ENCODE results near the gene ZMAT5.

Gene ZMAT5

DNA sequence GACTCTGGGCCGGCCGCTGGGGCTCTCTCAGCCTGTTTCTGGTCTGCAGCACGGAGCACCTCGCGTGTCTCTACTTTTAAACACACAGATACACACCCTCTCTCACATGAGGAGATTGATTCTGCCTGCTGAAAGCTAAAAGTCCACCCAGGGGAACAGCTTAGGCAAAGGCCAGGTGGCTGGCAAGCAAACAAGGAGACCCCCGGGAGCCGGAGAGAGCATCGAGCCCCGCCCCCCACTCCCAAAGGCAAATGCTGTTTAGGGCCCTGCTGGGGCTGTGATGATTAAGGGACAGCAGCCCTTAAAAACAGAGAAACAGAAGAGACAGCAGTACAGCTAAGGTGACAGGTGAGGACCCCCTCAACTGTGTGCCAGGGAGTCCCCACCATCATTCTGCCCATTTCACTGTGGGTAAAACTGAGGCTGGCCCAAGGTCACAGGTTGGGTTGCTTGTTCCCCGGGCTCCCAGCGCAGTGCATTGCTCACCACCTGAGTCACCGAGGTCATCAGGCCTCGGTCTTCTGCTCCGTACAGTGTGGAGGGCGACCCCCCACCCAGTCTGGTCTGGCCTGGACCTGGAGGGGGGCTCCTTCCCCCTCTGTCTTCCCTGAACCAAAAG, 40.2 kb downstream of the ZMAT5 start:
- DNase-seq = no peak

DNA sequence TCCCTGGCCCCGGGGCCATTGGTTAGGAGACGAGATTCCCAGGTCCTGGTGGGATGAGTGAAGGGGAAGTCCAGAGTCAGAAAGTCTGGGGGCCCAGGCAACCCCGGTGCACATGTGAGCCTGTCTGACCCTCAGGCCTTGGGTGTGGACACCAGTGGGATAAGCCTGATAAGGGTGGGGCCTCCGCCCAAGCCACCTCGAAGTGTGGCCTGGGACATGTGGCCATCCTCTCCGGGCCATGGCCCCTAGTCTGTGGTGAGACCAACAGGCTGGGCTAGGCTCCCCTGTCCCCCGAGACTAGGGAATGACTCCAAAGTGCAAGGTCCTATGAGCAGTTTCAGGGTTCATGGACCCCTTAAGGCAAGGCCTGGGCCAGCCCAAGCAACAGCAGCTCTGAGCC, 40.7 kb downstream of the ZMAT5 start:
- no peak for DNase-seq

DNA sequence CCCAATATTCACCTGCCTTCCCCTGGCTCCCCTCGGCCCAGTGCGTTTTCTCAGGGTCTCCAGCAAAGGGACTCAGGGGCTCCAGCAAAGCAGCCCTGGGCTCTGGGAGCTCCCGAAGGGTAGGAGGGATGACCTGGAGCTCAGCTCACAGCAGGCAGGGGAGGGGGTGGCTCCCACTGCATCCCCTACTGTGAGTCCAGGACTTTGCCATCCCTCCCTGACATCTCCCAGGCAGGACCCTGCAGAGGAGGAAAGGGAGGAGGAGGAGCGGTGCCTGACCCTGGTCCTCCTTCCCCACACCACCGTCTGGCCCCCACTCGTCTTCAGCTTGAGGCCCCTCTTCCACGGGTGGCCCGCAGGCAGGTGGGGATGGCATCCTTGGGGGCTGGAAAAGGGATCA, 42.0 kb downstream of the ZMAT5 start:
- no peak for DNase-seq

DNA sequence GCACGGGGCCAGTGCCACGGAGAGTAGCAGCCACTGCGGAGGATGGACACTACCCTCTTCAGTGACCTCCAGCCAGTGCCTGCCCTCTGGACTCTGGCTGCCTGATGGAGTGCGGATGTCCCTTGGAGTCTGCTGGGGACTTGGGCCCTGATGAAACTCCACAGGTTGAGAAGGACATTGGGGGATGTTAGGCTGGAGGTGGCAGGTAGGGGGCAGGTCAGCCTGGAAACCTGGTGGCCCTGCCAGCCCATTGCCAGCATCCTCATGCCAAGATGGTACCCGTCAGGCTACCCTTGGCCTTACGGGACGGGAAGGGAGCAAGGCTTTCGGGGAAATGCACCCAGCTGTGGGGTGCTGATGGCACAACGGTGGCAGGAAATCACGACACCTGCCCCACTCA, 43.0 kb downstream of the ZMAT5 start:
- DNase-seq = no peak

DNA sequence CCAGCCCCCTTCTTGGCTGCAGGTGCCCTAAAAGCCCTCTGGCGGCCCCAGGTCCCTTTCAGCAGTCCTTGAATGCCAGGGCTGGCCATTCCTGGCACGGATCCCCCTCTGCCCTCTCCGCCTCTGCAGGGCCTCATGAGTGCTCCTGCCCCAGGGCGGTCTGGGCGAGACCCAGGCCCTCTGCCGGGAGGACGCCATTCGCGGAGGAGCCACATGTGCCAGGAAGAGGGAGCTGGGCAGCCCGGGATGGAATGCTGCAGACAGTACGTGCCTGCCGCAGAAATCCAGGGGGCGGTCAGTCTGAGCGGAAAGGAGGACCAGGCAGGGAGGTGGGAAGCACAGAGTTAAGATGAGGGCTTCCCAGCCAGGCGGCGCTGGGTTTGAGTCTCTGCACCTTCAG, 44.2 kb downstream of the ZMAT5 start:
- DNase-seq = no peak

DNA sequence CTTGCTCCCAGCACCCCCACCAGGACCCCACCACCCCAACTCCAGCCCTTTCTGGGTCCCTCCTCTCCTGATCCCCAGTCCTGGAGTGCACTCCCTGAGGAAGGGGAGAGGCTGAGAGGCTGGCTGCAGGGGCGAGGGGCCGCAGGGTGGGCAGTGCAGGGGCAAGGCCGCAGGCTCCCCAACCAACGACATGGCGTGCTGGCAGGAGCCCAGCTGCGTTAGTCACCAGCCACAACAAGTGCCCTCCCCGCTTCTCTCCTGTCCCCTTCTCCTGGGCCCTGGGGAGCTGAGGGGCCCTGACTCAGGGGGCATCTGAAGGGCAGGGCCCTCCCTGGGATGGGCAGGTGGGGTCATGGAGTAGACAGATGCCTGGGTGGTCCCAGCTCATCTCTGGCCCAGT, 44.7 kb downstream of the ZMAT5 start:
- DNase-seq = no peak

DNA sequence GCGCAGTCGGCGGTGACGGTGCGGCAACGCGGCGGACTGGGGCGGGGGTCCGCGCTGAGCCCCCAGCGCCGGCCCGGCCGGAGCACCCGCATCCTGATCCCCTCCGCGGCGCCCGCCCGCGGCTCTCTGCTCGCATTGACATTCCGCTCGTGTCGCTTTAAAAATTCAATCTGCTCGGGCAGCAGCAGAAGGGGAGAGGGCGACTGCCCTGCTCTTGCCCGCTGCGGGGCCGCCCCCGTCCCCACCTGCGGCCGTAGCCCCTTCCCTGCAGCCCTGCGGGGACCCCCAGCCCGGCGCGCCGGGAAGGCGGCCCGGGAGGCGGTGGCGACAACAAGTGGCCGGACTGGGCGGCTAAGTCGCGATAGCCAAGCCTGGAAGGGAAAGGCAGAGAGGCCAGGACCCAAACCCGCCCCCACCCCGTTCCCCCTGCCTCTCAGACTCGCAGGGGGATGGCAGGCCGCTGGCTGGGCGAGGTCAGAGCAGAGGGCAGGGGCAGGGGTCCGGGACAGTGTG, 45.9 kb downstream of the ZMAT5 start:
- DNase-seq = no peak

DNA sequence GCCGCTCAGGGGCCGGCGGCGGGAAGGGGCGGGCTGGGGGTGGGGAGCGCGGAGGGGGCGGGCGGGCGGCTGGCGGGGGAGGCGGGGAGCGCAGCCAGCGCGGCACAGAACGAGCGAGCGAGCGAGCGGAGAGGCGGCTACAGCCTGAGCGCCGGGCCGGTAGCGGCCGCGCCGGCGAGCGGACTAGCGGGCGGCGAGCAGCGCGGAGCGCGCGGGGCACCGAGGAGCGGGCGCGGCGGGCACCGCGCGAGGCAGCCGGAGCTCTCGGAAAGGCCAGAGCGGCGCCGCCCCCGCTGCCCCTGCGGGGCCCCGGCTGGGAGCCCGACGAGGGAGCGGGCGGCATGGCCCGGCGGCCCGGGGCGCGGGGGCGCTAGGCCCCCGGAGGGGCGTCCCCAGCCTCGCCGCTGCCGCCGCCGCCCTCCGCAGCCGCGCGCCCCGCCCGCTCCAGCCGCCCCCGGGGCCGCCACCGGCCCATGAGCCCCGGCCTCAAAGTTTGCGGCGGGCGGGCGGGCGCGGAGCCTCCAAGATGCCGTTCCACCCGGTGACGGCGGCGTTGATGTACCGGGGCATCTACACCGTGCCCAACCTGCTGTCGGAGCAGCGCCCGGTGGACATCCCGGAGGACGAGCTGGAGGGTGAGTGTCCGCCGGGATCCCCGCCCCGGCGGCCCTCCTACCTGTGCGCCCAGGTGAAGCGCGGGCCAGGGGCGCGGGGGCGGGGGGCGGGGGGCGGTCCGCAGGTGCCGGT, 46.7 kb downstream of the ZMAT5 start, which contains the start of gene CABP7:
Gene CABP7 (plus strand): TSS at position 105 of the 747 bp plus-strand sequence. CDS start 422 bp downstream, at position 527.
- DNase-seq = no peak

DNA sequence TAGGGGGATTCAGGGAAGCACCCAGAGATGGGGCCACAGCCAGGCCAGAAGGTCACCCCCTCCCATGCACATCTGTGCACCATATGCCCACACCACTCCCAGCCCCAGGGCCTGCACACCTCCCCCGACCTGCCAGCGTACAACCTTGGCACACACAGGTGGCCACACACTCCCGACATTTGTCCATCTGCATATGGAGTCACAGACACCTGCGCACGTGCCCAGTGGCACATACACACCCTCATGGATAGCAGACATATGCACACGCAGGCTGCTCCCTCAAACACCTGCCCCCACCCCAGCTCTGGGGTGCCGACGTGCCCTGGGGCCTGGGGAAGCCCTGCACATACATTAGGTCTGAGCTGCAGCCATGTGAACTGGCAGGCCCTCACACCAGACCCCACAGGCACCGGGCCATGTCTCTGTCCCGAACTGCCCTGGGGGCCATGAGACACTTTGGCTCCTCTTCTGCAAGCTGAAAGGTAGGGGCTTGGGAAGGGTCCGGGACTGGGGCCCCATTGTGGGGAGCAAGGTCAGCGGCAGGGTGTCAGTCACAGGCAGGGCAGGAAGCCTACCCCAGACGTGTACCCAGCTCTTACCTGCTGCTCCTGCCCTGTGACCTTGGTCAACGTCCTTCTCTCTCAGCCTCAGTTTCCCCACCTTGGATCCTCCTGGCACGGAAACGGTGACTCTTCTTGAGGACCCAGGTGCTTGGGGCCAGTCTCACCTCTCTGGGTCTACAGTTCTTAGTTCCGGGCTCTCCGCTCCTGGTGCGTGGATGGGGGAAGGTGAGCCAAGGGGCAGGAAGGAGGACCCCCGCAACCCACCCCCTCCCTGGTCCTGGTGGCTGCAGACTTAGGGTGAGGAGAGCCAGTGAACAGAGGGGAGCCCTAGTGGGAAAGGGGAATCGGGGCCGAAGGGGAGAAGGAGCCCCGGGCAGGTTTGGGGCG, 47.6 kb downstream of the ZMAT5 start:
- DNase-seq = no peak

DNA sequence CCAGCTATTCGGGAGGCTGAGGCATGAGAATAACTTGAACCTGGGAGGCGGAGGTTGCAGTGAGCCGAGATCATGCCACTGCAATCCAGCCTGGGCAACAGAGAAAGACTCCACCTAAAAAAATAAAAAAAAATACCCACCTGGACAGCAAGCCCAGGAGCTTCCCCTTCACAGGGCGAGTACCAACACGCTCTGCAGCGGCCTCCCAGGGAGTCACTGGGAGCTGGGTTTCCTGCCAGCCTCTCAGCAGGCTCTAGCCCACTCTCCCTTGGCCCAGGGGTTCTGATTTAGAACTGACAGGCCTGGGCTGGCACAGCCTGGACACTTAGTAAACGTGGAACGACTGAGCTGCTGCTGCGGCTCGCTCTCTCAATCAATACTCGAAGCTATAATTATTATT, 49.0 kb downstream of the ZMAT5 start:
- DNase-seq = no peak

DNA sequence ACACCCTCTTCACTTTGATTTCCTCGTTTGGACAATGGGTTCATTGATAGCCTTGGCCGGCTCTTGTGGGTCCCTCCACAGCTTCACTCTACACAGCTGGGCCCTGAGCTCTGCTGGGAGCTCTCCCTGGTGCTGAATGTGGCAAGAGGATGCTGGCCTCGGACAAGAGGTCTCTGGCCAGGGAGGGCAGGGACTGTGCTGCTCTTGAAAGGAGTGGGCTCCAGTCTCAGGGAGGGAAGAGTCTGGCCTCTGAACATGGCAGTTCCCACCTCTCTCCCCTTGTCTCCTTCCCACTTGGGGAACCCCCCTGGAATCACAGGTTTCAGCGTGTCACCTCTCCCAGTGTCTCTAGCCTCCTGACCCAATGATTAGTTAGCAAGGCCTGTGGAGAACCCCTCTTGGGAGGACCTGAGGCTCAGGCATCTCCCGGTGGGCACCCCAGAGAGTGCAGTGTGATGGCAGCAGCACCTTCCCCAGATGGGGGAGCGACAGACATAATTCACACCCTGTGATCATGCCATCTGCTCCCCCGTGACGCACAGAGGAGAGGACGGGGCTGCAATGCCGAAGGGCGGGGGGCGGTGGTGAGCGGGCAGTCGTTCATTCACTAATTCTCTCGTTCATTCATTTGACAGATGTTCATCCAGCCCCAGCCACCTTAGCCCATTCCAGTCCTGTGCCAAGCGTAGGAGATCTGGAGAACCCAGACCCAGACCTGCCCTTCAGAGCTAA, 49.8 kb downstream of the ZMAT5 start:
- DNase-seq = no peak

DNA sequence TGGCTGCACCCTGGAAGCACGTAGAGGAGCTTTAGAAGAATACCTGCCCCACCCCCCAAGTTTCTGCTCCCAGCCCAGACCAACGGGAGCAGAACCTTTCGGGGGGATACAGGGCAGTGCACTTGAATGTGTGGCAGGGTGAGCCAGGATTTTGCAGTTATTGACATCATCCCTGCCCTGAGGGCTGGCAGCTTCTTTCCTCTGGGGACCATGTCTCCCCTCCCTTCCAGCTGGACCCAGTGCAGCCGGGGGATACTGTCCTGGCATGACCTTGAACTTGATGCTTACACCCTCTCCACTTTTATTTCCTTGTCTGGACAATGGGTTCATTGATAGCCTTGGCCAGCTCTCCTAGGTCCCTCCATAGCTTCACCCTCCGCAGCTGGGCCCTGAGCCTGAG, 51.1 kb downstream of the ZMAT5 start:
- DNase-seq = no peak

DNA sequence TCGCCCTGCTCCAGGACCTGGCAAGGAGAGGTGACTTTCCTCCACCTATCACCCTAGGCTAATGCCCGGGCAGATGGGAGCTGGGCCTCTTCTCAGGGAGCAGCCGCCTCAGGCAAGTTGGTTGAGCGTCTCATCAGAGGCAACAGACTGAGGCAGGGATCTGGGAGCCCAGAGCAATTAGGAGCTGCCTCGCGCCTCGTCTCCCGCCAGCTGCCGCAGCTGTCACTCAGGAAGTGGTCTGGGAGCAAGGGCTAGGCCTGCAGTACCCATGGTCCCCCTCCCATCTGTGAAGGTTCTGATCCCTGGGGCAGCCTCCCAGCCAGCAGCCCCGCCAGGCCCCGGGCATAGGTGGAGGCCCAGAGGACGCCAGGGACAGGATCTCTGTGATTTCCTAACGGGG, 51.6 kb downstream of the ZMAT5 start:
- DNase-seq = no peak

DNA sequence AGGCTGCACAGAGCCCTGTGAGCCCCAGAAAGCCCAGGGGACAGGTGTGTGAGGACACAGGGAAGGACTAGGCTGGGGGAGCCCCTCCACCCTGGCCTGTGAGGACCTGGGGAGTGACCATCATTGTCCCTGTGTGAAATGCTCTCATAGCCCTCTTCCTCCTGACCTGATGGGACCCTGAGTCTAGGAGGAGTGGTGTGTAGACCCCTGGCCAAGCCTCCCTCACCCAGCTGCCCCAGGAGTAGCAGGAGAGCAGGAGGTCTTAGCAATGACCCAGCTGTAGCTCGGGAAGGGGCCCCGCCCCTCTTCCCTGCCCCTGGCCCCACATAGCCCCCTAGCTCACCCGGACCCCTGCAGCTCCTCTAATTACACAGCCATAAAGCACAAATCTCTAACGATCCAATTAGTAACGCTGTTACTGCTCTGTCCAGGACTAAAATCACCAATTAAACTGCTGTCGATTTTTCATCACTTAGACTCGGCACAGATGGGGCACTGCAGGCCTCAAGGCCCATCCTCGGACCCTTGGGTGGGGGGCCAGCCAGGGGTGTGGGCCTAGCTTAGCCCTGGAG, 53.6 kb downstream of the ZMAT5 start:
- no peak for DNase-seq

DNA sequence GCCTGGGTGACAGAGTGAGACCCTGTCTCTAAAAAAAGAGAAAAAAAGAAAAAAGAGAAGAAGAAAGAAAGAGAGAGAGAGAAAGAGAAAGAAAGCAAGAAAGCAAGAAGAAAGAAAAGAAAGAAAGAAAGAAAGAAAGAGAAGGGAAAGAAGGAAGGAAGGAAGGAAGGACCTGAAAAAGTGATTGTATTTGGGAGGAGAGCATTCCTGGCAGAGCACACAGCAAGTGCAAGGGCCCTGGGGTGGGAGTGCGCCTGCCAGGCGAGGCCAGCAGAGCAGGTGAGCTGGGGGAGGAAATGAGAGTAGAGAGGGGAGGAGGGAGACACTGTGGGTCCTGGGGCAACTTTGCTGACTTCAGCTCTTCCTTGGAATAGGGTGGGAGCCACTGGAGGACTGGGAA, 54.7 kb downstream of the ZMAT5 start:
- no peak for DNase-seq

DNA sequence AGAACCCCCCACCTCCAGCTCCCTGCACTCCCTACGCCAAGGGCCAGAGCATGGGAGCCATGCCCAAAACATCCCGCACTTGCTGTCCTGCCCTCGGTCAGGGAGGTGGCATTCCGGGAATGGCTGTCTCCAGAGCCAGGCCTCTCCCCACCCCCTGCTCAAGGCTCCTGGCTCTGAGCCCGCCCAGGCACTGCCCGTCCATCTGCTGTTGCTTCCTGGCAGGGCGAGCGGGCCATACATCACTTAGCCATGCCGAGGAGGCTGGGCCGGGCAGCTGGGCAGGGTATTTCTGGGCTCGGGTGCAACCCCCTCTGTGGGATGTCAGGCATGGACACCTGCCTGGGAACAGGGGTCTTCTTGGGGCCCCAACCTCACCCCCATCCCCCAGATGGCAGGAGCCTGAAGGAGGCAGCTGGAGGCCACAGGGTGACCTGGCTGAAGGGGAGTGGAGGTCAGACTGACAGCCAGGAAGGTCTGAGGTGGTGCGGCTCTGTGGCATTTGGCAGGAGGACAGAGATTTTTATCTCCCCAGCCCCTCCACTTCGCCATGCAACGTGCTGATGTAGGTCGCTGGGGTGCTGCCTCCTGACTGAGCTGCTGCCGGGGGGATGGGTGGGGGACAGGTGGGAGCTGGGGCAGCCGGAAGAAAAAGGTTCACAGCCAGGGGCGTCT, 55.7 kb downstream of the ZMAT5 start:
- DNase-seq = no peak

DNA sequence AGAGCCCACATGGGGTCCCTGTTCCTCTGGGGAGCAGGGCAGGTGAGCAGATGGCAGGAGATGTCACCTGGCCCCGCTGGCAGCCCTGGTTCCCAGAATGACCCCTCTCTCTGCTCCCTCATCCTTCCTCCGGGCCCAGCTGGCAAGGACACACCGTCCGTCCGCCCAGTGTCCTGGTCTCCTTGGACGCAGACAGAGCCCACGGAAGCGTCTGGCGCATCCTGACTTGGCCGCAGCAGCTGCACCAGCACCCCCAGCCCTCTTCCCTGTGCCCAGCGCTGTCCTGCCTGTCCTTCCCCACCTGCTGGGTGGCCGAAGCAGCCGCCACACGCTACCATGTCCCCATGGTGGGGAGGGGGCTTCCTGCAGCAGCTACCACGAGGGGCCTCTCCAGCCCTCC, 56.6 kb downstream of the ZMAT5 start:
- no peak for DNase-seq

DNA sequence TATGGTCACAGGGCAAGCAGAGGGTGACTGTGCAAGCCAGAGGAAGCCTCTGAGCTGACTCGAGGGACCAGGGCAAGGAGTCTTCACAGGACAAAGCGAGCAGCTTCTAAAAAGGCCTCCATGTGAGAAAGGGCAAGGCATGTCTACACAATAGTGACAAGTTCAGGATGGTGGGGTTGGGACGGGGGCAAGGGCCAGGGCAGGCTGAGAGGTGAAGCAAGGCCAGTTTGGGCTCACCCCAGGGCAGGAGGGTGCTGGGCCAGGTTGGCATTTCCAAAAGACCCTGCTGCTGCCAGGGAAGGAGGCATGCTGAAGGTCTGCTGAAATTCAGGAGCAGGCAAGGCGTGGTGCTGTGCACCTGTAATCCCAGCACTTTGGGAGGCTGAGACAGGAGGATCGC, 59.3 kb downstream of the ZMAT5 start:
- no peak for DNase-seq

DNA sequence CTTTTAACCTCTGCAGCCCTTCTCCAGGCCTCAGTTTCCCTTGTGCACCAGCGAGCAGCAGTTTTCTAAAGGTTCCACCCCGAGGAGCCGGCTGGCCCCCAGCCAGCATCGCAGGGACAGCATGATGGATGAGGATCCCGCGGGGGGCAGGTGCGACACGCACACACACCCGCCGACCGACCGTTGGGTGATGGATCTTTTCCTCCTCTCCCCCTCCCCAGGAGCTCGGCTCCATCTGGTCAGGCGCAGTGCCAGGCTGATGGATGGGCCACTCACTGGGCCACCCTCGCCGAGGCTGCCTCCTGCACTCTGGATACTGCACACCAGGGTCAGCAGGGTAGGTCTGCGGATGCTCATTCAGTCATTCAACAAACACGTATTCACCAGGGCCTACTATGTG, 59.8 kb downstream of the ZMAT5 start:
- no peak for DNase-seq

DNA sequence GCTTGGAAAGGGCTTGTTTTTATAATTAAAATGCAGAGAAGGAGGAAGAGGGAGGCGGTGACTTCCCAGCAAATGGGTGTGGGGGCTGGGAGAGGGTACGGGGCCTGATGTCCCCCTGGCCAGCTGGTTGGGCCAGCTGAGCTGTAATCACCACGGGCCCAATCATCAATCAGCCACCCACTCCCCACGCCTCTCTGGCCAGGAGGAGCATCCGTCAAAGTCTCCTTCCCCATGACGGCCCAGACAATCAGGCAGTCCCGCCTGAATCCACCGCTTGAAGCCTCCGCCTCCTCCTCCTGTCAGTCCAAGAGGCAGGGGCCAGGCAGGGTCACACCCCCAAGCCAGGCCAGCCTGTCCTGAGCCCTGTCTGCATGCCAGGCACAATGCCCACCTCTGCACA, 60.3 kb downstream of the ZMAT5 start:
- no peak for DNase-seq

DNA sequence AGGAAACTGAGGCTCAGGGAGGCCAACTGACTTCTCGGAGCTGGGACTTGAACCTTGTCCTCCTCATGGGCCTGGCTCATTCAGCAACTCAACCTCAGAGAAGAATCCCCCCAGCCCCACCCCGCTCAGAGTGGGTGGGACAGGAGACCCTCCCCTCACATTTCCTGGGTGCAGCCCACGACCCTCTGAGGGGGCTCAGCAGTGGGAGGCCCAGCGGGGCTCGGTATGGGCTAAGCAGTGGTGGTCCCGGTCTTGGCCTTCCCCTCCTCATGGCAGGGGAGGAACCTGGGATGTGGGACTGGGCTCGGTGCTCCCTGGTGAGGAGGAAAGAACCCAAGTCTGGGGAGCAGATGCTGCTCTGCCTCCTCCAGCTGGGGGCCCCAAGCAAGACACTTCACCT, 61.2 kb downstream of the ZMAT5 start:
- DNase-seq = no peak
